Liver (tissue), 3 donors: Measurements from ENCODE around the gene IRF2BP2.

Experiments used
- CTCF ChIP-seq: fragments of 150-350 bp; IDR thresholded peaks from 2 replicates; pipeline ENCODE4 v1.5.1; 2017; ENCODE audit warnings: improper control_type of control experiment, low read depth, low read length; ENCODE audit not compliant: missing input control
- EGR1 ChIP-seq, 2 donors: IDR thresholded peaks; 2 replicates each; pipeline ENCODE4 v1.6.1; 2016 to 2018; ENCODE audit warnings: antibody characterized with exemption in 2 of 2, low read depth in 2 of 2
- FOXA1 ChIP-seq: IDR thresholded peaks from 2 replicates; pipeline ENCODE4 v1.6.1; 2016; ENCODE audit warnings: antibody characterized with exemption
- GABPA ChIP-seq, 2 donors: IDR thresholded peaks in 1 of 2; conservative IDR thresholded peaks in 1 of 2; 2 replicates each; pipeline ENCODE4 v1.6.1; 2016; ENCODE audit warnings: antibody characterized with exemption in 2 of 2, mild to moderate bottlenecking in 1 of 2, moderate library complexity in 1 of 2
- HNF4G ChIP-seq: IDR thresholded peaks from 2 replicates; pipeline ENCODE4 v1.6.1; 2016; ENCODE audit warnings: antibody characterized with exemption
- JUND ChIP-seq, 2 donors: IDR thresholded peaks; 2 replicates each; pipeline ENCODE4 v1.6.1; 2016; ENCODE audit warnings: antibody characterized with exemption in 2 of 2
- RAD21 ChIP-seq, 2 donors: IDR thresholded peaks; 2 replicates each; pipeline ENCODE4 v1.6.1; 2016; ENCODE audit warnings: antibody characterized with exemption in 2 of 2, mild to moderate bottlenecking in 2 of 2
- TAF1 ChIP-seq: conservative IDR thresholded peaks from 2 replicates; pipeline ENCODE4 v1.6.1; 2016; ENCODE audit warnings: antibody characterized with exemption, mild to moderate bottlenecking
- YY1 ChIP-seq: IDR thresholded peaks from 2 replicates; pipeline ENCODE4 v1.6.1; 2016; ENCODE audit warnings: antibody characterized with exemption, mild to moderate bottlenecking
- TF ChIP-seq, protein P1 (sequence below): IDR thresholded peaks from 2 replicates; pipeline ENCODE4 v1.6.1; 2016; ENCODE audit warnings: antibody characterized with exemption
- donor health status: healthy.
- donor health status: healthy.

GRCh38 chr1:234571702-234572101, 38.3 kb downstream of the IRF2BP2 start:
- no peak for TF ChIP-seq YY1
- no peak for TF ChIP-seq CTCF
- TF ChIP-seq TAF1: no peak
- TF ChIP-seq JUND (IDR thresholded peaks at IDR 0.05): no peak
- TF ChIP-seq, protein P1, sequence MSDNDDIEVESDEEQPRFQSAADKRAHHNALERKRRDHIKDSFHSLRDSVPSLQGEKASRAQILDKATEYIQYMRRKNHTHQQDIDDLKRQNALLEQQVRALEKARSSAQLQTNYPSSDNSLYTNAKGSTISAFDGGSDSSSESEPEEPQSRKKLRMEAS: no peak
- no peak for TF ChIP-seq HNF4G
- no peak for TF ChIP-seq RAD21 (IDR thresholded peaks at IDR 0.05)
- TF ChIP-seq GABPA (IDR thresholded peaks at IDR 0.05 in 1 of 2, conservative IDR thresholded peaks at IDR 0.05 in 1 of 2): no peak
- no peak for TF ChIP-seq FOXA1
- TF ChIP-seq EGR1 (IDR thresholded peaks at IDR 0.05; ENCODE audit: low read depth in 2 of 2): no peak
